ENCODE data around the gene PKDCC. TPM values are rescaled to one million over a fixed set of nuclear protein-coding genes. Genes with fewer than 3 reads are reported as not detected.

PKDCC gene
- total and polyA plus RNA-seq, 2 of the 13 experiments (the other 11 are each of a cell fraction or from before 2014, with no cell fraction given), result 52.6 to 58.8 TPM

- TF ChIP-seq ZBTB38 (CRISPR knock-in tag; IDR thresholded peaks at IDR 0.05), result peak; percentile 92
- TF ChIP-seq KDM6A (CRISPR knock-in tag; IDR thresholded peaks at IDR 0.05; ENCODE audit: low read depth), result peak; percentile 67; the same call in 1 of the 2 replicates
- no peak for TF ChIP-seq XBP1 (CRISPR knock-in tag; IDR thresholded peaks at IDR 0.05)
- TF ChIP-seq, protein P1, sequence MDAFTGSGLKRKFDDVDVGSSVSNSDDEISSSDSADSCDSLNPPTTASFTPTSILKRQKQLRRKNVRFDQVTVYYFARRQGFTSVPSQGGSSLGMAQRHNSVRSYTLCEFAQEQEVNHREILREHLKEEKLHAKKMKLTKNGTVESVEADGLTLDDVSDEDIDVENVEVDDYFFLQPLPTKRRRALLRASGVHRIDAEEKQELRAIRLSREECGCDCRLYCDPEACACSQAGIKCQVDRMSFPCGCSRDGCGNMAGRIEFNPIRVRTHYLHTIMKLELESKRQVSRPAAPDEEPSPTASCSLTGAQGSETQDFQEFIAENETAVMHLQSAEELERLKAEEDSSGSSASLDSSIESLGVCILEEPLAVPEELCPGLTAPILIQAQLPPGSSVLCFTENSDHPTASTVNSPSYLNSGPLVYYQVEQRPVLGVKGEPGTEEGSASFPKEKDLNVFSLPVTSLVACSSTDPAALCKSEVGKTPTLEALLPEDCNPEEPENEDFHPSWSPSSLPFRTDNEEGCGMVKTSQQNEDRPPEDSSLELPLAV (CRISPR knock-in tag; conservative IDR thresholded peaks at IDR 0.05; ENCODE audit: low read depth), result no peak
- TF ChIP-seq MXI1 (IDR thresholded peaks at IDR 0.05; ENCODE audit: borderline replicate concordance, low read depth, low read length), result peak; percentile 24; the same call in 1 of the 3 replicates
- 0 out of 2 replicates have a peak, but pooled peaks have one; percentile 24 for TF ChIP-seq KDM2A (CRISPR knock-in tag; IDR thresholded peaks at IDR 0.05; ENCODE audit: borderline replicate concordance, low read depth)
- no peak for TF ChIP-seq SP2 (CRISPR knock-in tag; IDR thresholded peaks at IDR 0.05)
- peak; percentile 83 for TF ChIP-seq ZNF781 (CRISPR knock-in tag; IDR thresholded peaks at IDR 0.05; ENCODE audit: borderline replicate concordance, not compliant biosample characterization)
- no peak for TF ChIP-seq ZNF563 (CRISPR knock-in tag; IDR thresholded peaks at IDR 0.05)
- TF ChIP-seq, protein P2, sequence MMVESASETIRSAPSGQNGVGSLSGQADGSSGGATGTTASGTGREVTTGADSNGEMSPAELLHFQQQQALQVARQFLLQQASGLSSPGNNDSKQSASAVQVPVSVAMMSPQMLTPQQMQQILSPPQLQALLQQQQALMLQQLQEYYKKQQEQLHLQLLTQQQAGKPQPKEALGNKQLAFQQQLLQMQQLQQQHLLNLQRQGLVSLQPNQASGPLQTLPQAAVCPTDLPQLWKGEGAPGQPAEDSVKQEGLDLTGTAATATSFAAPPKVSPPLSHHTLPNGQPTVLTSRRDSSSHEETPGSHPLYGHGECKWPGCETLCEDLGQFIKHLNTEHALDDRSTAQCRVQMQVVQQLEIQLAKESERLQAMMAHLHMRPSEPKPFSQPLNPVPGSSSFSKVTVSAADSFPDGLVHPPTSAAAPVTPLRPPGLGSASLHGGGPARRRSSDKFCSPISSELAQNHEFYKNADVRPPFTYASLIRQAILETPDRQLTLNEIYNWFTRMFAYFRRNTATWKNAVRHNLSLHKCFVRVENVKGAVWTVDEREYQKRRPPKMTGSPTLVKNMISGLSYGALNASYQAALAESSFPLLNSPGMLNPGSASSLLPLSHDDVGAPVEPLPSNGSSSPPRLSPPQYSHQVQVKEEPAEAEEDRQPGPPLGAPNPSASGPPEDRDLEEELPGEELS (CRISPR knock-in tag; IDR thresholded peaks at IDR 0.05), result peak; percentile 91
- 0 out of 2 replicates have a peak, but pooled peaks have one; percentile 16 for TF ChIP-seq ZNF512B (CRISPR knock-in tag; IDR thresholded peaks at IDR 0.05; ENCODE audit: borderline replicate concordance)
- TF ChIP-seq SAP130 (CRISPR knock-in tag; IDR thresholded peaks at IDR 0.05; ENCODE audit: low read depth), result peak; percentile 87
- TF ChIP-seq ZNF274 (CRISPR knock-in tag; IDR thresholded peaks at IDR 0.05), result no peak
- TF ChIP-seq KLF12 (CRISPR knock-in tag; IDR thresholded peaks at IDR 0.05; ENCODE audit: borderline replicate concordance), result no peak
- TF ChIP-seq NCOA5 (CRISPR knock-in tag; IDR thresholded peaks at IDR 0.05), result no peak
- TF ChIP-seq ZNF432 (CRISPR knock-in tag; IDR thresholded peaks at IDR 0.05; ENCODE audit: borderline replicate concordance), result no peak
- TF ChIP-seq, protein P3, sequence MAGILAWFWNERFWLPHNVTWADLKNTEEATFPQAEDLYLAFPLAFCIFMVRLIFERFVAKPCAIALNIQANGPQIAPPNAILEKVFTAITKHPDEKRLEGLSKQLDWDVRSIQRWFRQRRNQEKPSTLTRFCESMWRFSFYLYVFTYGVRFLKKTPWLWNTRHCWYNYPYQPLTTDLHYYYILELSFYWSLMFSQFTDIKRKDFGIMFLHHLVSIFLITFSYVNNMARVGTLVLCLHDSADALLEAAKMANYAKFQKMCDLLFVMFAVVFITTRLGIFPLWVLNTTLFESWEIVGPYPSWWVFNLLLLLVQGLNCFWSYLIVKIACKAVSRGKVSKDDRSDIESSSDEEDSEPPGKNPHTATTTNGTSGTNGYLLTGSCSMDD (CRISPR knock-in tag; IDR thresholded peaks at IDR 0.05), result no peak
- TF ChIP-seq, protein P4, sequence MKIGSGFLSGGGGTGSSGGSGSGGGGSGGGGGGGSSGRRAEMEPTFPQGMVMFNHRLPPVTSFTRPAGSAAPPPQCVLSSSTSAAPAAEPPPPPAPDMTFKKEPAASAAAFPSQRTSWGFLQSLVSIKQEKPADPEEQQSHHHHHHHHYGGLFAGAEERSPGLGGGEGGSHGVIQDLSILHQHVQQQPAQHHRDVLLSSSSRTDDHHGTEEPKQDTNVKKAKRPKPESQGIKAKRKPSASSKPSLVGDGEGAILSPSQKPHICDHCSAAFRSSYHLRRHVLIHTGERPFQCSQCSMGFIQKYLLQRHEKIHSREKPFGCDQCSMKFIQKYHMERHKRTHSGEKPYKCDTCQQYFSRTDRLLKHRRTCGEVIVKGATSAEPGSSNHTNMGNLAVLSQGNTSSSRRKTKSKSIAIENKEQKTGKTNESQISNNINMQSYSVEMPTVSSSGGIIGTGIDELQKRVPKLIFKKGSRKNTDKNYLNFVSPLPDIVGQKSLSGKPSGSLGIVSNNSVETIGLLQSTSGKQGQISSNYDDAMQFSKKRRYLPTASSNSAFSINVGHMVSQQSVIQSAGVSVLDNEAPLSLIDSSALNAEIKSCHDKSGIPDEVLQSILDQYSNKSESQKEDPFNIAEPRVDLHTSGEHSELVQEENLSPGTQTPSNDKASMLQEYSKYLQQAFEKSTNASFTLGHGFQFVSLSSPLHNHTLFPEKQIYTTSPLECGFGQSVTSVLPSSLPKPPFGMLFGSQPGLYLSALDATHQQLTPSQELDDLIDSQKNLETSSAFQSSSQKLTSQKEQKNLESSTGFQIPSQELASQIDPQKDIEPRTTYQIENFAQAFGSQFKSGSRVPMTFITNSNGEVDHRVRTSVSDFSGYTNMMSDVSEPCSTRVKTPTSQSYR (CRISPR knock-in tag; IDR thresholded peaks at IDR 0.05; ENCODE audit: borderline replicate concordance), result peak; percentile 87
Observed at GRCh38 chr2:42105330-42106256, 57.8 kb downstream of the PKDCC start (continued).

Measured in HepG2 (cell line).